Urothelium cell line (cell line): ENCODE results near the gene COX10.
"Not testable (repeated sequence)": the region's sequence is repeated elsewhere in the genome, so short reads cannot be mapped to it uniquely, and the experiment has no call there.

Source experiments
- DNase-seq: peaks from one replicate; pipeline ENCODE4 v3.0.0; 2011; ENCODE audit warnings: low spot score, mixed read lengths
- FAIRE-seq: peaks from 2 replicates; lab custom pipeline; 2011; peaks lifted over from hg19 to GRCh38; lab: Jason Lieb, UNC

Gene COX10

GRCh38 chr17:14169287-14169686 is 100.0 kb downstream of the COX10 start:
- FAIRE-seq (no peak), DNase-seq (no peak)

GRCh38 chr17:14169901-14170300 is 100.6 kb downstream of the COX10 start:
- FAIRE-seq, result no peak
- no peak for DNase-seq

- not testable (repeated sequence) for DNase-seq, FAIRE-seq
Observed at GRCh38 chr17:14176989-14177388, 107.7 kb downstream of the COX10 start.

GRCh38 chr17:14177801-14178200 is 108.5 kb downstream of the COX10 start:
- FAIRE-seq, DNase-seq: not testable (repeated sequence)

- not testable (repeated sequence) for FAIRE-seq, DNase-seq
Observed at GRCh38 chr17:14179951-14180350, 110.6 kb downstream of the COX10 start.

- not testable (repeated sequence) for DNase-seq
Observed at GRCh38 chr17:14182084-14182483, 112.8 kb downstream of the COX10 start.

GRCh38 chr17:14184536-14184935 is 115.2 kb downstream of the COX10 start:
- not testable (repeated sequence) for FAIRE-seq, DNase-seq

More at GRCh38 chr17:14182084-14182483, 112.8 kb downstream of the COX10 start:
- FAIRE-seq, result not testable (repeated sequence)

- not testable (repeated sequence) for FAIRE-seq, DNase-seq
Observed at GRCh38 chr17:14186443-14186842, 117.1 kb downstream of the COX10 start.

- not testable (repeated sequence) for FAIRE-seq, DNase-seq
Observed at GRCh38 chr17:14190774-14191173, 121.5 kb downstream of the COX10 start.

GRCh38 chr17:14191469-14191868 is 122.2 kb downstream of the COX10 start:
- DNase-seq, FAIRE-seq: not testable (repeated sequence)

- DNase-seq, FAIRE-seq: not testable (repeated sequence)
Observed at GRCh38 chr17:14192039-14192438, 122.7 kb downstream of the COX10 start.

GRCh38 chr17:14192636-14193344 is 123.5 kb downstream of the COX10 start:
- not testable (repeated sequence) for FAIRE-seq, DNase-seq

- FAIRE-seq (no peak), DNase-seq (no peak)
Observed at GRCh38 chr17:14196377-14196997, 127.2 kb downstream of the COX10 start.

- DNase-seq (no peak), FAIRE-seq (no peak)
Observed at GRCh38 chr17:14197057-14197456, 127.8 kb downstream of the COX10 start.

- no peak for DNase-seq
Observed at GRCh38 chr17:14197586-14197985, 128.3 kb downstream of the COX10 start.

GRCh38 chr17:14198013-14198412 is 128.7 kb downstream of the COX10 start:
- DNase-seq (no peak), FAIRE-seq (no peak)

More at GRCh38 chr17:14197586-14197985, 128.3 kb downstream of the COX10 start:
- no peak for FAIRE-seq

- FAIRE-seq (no peak), DNase-seq (no peak)
Observed at GRCh38 chr17:14198575-14198974, 129.3 kb downstream of the COX10 start.

- FAIRE-seq, result no peak
- no peak for DNase-seq
Observed at GRCh38 chr17:14199601-14200000, 130.3 kb downstream of the COX10 start.

GRCh38 chr17:14200354-14200753 is 131.1 kb downstream of the COX10 start:
- DNase-seq, result no peak
- FAIRE-seq, result no peak

- FAIRE-seq (no peak), DNase-seq (no peak)
Observed at GRCh38 chr17:14201021-14201987, 132.0 kb downstream of the COX10 start.

- DNase-seq, result no peak
- no peak for FAIRE-seq
Observed at GRCh38 chr17:14201988-14202380, 132.7 kb downstream of the COX10 start.
